Measurements from ENCODE around the gene UQCC2. TPM values are rescaled to one million over a fixed set of nuclear protein-coding genes. Genes with fewer than 3 reads are reported as not detected.

The UQCC2 gene
- total RNA-seq, 1 donor from 2014 or later, result 2.6 TPM

GRCh38 chr6:33731751-33732282 lies 20.3 kb upstream of the UQCC2 start:
- intact Hi-C loops (cut with DNase I), result no loop called here
- H3K4me1 ChIP-seq, result no peaks in the 10 kb centered on the region

DNA sequence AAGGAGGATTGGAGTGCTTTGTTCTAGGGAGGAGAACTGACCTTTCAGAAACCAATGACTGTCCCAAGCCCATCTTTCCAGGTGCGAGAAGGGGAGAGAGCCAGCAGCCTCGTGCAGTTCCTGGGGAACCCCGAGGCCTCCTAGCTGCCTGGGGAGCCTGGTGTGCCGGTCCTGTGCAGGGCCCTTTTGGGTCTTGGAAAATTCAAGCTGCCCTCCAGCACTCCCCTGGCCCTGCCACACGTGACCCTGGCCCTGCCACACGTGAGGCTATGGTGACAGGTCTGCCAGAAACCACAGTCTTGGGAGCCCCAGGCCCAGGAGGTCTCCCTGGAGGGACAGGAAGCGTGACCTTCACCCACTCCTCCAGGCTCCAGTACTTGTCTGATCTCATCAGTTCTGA lies 19.5 kb upstream of the UQCC2 start:
- H3K36me3 ChIP-seq, result no peaks in the 10 kb centered on the region

More at GRCh38 chr6:33731751-33732282, 20.3 kb upstream of the UQCC2 start:
- H3K4me3 ChIP-seq, result no peak overlapping the region
- no peaks in the 10 kb centered on the region for H3K9me3 ChIP-seq
- no peak for DNase-seq (ENCODE audit: low spot score in 2 of 2)
- no peaks in the 10 kb centered on the region for H3K27me3 ChIP-seq
- TF ChIP-seq, protein P1, sequence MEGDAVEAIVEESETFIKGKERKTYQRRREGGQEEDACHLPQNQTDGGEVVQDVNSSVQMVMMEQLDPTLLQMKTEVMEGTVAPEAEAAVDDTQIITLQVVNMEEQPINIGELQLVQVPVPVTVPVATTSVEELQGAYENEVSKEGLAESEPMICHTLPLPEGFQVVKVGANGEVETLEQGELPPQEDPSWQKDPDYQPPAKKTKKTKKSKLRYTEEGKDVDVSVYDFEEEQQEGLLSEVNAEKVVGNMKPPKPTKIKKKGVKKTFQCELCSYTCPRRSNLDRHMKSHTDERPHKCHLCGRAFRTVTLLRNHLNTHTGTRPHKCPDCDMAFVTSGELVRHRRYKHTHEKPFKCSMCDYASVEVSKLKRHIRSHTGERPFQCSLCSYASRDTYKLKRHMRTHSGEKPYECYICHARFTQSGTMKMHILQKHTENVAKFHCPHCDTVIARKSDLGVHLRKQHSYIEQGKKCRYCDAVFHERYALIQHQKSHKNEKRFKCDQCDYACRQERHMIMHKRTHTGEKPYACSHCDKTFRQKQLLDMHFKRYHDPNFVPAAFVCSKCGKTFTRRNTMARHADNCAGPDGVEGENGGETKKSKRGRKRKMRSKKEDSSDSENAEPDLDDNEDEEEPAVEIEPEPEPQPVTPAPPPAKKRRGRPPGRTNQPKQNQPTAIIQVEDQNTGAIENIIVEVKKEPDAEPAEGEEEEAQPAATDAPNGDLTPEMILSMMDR (IDR thresholded peaks at IDR 0.05), result no peak
- H3K27ac ChIP-seq, result no peak overlapping the region
- no peaks in the 10 kb centered on the region for H3K36me3 ChIP-seq

DNA sequence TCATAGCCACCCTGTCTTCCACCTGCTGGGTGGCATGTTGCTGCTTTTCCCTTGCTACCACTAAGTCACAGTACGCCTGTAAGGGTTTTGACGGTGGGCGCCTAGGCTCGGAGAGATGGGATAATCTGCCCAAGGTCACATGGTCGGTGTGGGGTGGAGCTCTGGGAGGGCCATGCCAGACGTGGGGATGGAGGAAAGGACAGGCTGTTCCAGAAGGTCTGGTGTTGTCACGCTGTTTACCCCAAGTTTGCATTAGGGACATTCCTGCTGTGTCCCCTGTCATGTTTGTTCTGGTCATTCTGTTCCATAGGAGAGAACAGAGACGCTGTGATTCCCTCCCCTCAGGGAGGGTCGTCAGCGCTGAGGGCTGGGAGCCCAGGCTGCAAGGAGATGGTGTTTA lies 19.1 kb upstream of the UQCC2 start:
- no peaks in the 10 kb centered on the region for H3K27me3 ChIP-seq
- TF ChIP-seq, protein P1 (IDR thresholded peaks at IDR 0.05), result no peak
- intact Hi-C loops (cut with DNase I), result no loop called here
- H3K36me3 ChIP-seq, result no peaks in the 10 kb centered on the region
- no peak for DNase-seq (ENCODE audit: low spot score in 2 of 2)
- H3K9me3 ChIP-seq, result no peaks in the 10 kb centered on the region
- H3K27ac ChIP-seq, result no peak overlapping the region
- no peaks in the 10 kb centered on the region for H3K4me1 ChIP-seq
- H3K4me3 ChIP-seq, result no peak overlapping the region

More for the DNA sequence above, 19.5 kb upstream of the UQCC2 start:
- H3K4me1 ChIP-seq, result no peaks in the 10 kb centered on the region
- intact Hi-C loops (cut with DNase I), result no loop called here
- no peaks in the 10 kb centered on the region for H3K27me3 ChIP-seq
- TF ChIP-seq, protein P1 (IDR thresholded peaks at IDR 0.05), result no peak
- no peak overlapping the region for H3K4me3 ChIP-seq
- no peak for DNase-seq (ENCODE audit: low spot score in 2 of 2)
- no peak overlapping the region for H3K27ac ChIP-seq
- H3K9me3 ChIP-seq, result no peaks in the 10 kb centered on the region

GRCh38 chr6:33729059-33729458 lies 17.6 kb upstream of the UQCC2 start:
- H3K27ac ChIP-seq, result no peak overlapping the region

DNA sequence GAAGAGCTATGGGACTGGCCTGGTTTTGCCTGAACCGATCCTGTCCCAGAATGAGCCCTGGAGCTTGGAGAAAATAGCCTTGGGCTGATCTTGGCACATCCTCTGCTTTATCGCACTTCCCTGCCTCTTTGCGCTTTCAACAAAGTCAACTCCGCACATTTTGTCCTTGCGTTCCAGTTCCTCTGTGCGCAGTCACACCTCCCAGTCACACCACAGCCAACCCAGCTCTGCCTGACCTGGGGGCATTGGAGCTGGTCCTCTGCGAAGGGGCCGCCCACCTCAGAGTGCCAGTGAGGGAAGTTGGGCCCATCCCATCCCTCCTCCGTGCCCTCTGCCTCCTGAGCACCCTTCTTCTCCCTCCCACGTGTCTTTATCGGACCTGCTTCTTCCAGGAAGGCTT lies 16.9 kb upstream of the UQCC2 start:
- intact Hi-C loops (cut with DNase I), result no loop called here
- Histone ChIP-seq H3K4me3 (no peak overlapping the region), H3K9me3 (no peaks in the 10 kb centered on the region), H3K36me3 (no peaks in the 10 kb centered on the region), H3K4me1 (no peaks in the 10 kb centered on the region), H3K27ac (no peak overlapping the region), H3K27me3 (no peaks in the 10 kb centered on the region)
- no peak for DNase-seq (ENCODE audit: low spot score in 2 of 2)
- TF ChIP-seq, protein P1 (IDR thresholded peaks at IDR 0.05), result no peak

More at GRCh38 chr6:33729059-33729458, 17.6 kb upstream of the UQCC2 start:
- Histone ChIP-seq H3K36me3 (no peaks in the 10 kb centered on the region), H3K9me3 (no peaks in the 10 kb centered on the region), H3K4me3 (no peak overlapping the region), H3K27me3 (no peaks in the 10 kb centered on the region), H3K4me1 (no peaks in the 10 kb centered on the region)
- TF ChIP-seq, protein P1 (IDR thresholded peaks at IDR 0.05), result no peak
- no peak for DNase-seq (ENCODE audit: low spot score in 2 of 2)
- intact Hi-C loops (cut with DNase I), result no loop called here

- Histone ChIP-seq H3K4me3 (no peak overlapping the region), H3K36me3 (no peaks in the 10 kb centered on the region), H3K27ac (no peak overlapping the region), H3K4me1 (no peaks in the 10 kb centered on the region), H3K9me3 (no peaks in the 10 kb centered on the region), H3K27me3 (no peaks in the 10 kb centered on the region)
- DNase-seq (ENCODE audit: low spot score in 2 of 2), result no peak
- intact Hi-C loops (cut with DNase I), result no loop called here
- TF ChIP-seq, protein P1 (IDR thresholded peaks at IDR 0.05), result no peak
Measured at GRCh38 chr6:33727932-33728331, 16.4 kb upstream of the UQCC2 start.

Data from ascending aorta (tissue), 2 donors.